Activated CD8-positive, alpha-beta memory T cell treated with anti-CD3 and anti-CD28 coated beads, Interleukin-2, amount 10 ng/mL, durations not matched to agents 7 days and 5 days (primary cell): Measurements from ENCODE around the gene SCYGR7. TPM values are rescaled to one million over a fixed set of nuclear protein-coding genes. Genes with fewer than 3 reads are reported as not detected.

Source experiments
- ATAC-seq: fragments of 150-1000 bp; cut with Tn5 transposase; one replicate; pipeline ENCODE4 v1.10.0; 2021; ENCODE audit warnings: moderate library complexity
- CTCF ChIA-PET: fragments of 350-600 bp; sonication (Branson Sonifier 250); formaldehyde crosslinking; loops from one replicate; lab custom pipeline; 2021; ENCODE audit warnings: antibody characterized with exemption; lab: Charles Lee
- DNase-seq: peaks from one replicate; pipeline ENCODE4 v3.0.0-alpha.2; 2020
- H3K27ac Mint-ChIP-seq: one replicate; pipeline ENCODE4 v1.8.0; 2021; ENCODE audit warnings: mild to moderate bottlenecking, mixed read lengths
- H3K27me3 Mint-ChIP-seq: one replicate; pipeline ENCODE4 v1.8.0; 2021; ENCODE audit warnings: mixed read lengths
- H3K36me3 Mint-ChIP-seq: one replicate; pipeline ENCODE4 v1.8.0; 2021; ENCODE audit warnings: mild to moderate bottlenecking, mixed read lengths
- H3K4me1 Mint-ChIP-seq: one replicate; pipeline ENCODE4 v1.8.0; 2021; ENCODE audit warnings: mixed read lengths
- H3K4me3 Mint-ChIP-seq: one replicate; pipeline ENCODE4 v1.8.0; 2021; ENCODE audit warnings: mild to moderate bottlenecking, moderate library complexity, mixed read lengths
- H3K9me3 Mint-ChIP-seq: one replicate; pipeline ENCODE4 v1.8.0; 2022; ENCODE audit warnings: low read depth, mixed read lengths
- total RNA-seq, 2 experiments: library from RNA; stranded (reverse); gene quantifications; one replicate each; pipeline ENCODE4 v1.2.3, GENCODE V29; 2021

Gene SCYGR7
- total RNA-seq, 2 experiments from 2014 or later, result not detected

DNA sequence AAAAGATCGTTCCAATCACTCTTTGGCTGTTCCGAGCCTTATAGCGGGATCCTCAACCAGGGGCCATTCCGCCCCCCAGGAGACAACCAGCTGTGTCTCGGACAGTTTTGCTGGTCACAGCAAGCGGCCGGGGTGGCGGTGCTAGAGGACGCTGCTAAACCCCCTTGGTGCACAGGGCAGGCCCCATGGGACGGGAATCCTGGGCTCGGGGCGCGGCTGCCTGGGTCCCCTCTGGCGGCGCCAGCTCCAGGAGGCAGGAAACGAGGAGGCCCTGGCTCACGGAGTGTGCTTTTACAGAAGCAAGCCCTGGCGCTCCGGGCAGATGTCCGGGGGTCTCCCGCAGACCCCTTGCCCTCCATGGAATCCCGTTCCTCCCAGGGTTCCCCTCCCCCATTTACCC is 39.7 kb downstream of the SCYGR7 start:
- no peak for ATAC-seq
- DNase-seq, result no peak
- no peak overlapping the region for H3K4me3 Mint-ChIP-seq
- H3K27me3 Mint-ChIP-seq, result peaks cover 2% of the 10 kb centered on the region
- CTCF ChIA-PET, result interaction anchor here (1.7 kb wide), 1 partner anchor 16 kb away, joined by 4 read pairs; no protein-coding TSS in a partner anchor
- H3K9me3 Mint-ChIP-seq, result no peaks in the 10 kb centered on the region
- H3K27ac Mint-ChIP-seq, result no peak overlapping the region
- H3K36me3 Mint-ChIP-seq, result no peaks in the 10 kb centered on the region
- H3K4me1 Mint-ChIP-seq, result peaks cover 2% of the 10 kb centered on the region

GRCh38 chr2:227772197-227772661 is 44.1 kb downstream of the SCYGR7 start:
- H3K9me3 Mint-ChIP-seq, result no peaks in the 10 kb centered on the region
- H3K27me3 Mint-ChIP-seq, result no peaks in the 10 kb centered on the region
- DNase-seq (no peak), ATAC-seq (no peak)
- H3K4me1 Mint-ChIP-seq, result peaks cover 3% of the 10 kb centered on the region
- H3K4me3 Mint-ChIP-seq, result no peak overlapping the region
- H3K27ac Mint-ChIP-seq, result no peak overlapping the region
- CTCF ChIA-PET, result no interaction called here
- no peaks in the 10 kb centered on the region for H3K36me3 Mint-ChIP-seq

DNA sequence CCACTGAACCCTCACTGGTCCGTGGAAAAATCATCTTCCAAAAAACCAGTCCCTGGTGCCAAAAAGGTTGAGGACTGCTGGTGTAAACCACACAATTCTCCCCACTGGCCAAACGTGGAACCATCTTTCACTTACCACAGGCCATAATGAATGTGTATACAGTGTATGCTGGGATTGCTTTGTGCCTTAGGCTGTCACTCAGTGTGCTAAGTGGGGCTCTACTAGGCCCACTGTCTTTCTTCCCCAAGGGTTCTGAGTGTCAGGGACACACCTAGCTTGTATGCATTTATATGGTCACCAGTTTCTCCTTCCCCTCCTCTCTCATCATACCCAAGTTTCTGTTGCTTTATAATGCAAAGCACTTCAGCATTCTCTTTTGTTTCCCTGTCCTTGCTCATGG is 44.8 kb downstream of the SCYGR7 start:
- H3K4me1 Mint-ChIP-seq, result peaks cover 3% of the 10 kb centered on the region
- H3K36me3 Mint-ChIP-seq, result no peaks in the 10 kb centered on the region
- H3K4me3 Mint-ChIP-seq, result no peak overlapping the region
- ATAC-seq (no peak), DNase-seq (no peak)
- no peak overlapping the region for H3K27ac Mint-ChIP-seq
- no peaks in the 10 kb centered on the region for H3K27me3 Mint-ChIP-seq
- no peaks in the 10 kb centered on the region for H3K9me3 Mint-ChIP-seq
- CTCF ChIA-PET, result interaction anchor here (0.9 to 1.3 kb wide), 2 partner anchors 17 to 115 kb away, joined by 3 to 4 read pairs; no protein-coding TSS in a partner anchor

DNA sequence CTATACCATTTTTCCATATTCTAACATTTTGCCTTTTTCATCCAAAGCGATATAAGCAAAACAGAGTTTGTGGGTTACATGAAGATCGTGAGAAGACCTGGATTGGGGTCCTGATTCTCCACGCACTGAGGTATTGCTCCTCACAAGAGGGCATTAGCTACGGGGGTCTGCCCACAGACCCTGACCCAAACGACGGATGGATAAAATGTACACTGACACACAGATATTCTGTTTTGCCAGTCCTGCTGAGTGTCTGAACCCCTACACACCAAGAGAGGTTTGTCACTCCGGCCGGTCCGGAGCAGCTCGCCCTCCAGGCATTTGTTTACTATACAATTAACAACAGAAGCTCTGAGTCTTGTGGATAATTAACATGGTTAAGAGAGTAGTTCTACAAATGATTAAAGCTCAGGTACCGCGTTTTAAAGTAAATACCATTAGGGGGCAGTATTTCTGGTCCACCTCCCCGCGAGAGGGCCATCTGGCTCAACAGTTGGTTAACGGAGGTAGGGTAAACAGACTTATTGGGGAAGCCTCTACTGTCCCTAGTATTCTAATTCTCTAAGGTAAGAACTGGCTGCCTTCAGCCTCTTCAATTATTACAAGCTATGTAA is 46.0 kb downstream of the SCYGR7 start:
- Mint-ChIP-seq H3K4me1 (peaks cover 3% of the 10 kb centered on the region), H3K36me3 (no peaks in the 10 kb centered on the region), H3K4me3 (no peak overlapping the region), H3K27ac (no peak overlapping the region), H3K9me3 (no peaks in the 10 kb centered on the region), H3K27me3 (peaks cover 3% of the 10 kb centered on the region)
- no peak for ATAC-seq
- DNase-seq, result no peak
- CTCF ChIA-PET, result interaction anchor here (0.8 to 1.3 kb wide), 5 partner anchors 8 to 1576 kb away, joined by 3 to 4 read pairs (median 3); no protein-coding TSS in a partner anchor

DNA sequence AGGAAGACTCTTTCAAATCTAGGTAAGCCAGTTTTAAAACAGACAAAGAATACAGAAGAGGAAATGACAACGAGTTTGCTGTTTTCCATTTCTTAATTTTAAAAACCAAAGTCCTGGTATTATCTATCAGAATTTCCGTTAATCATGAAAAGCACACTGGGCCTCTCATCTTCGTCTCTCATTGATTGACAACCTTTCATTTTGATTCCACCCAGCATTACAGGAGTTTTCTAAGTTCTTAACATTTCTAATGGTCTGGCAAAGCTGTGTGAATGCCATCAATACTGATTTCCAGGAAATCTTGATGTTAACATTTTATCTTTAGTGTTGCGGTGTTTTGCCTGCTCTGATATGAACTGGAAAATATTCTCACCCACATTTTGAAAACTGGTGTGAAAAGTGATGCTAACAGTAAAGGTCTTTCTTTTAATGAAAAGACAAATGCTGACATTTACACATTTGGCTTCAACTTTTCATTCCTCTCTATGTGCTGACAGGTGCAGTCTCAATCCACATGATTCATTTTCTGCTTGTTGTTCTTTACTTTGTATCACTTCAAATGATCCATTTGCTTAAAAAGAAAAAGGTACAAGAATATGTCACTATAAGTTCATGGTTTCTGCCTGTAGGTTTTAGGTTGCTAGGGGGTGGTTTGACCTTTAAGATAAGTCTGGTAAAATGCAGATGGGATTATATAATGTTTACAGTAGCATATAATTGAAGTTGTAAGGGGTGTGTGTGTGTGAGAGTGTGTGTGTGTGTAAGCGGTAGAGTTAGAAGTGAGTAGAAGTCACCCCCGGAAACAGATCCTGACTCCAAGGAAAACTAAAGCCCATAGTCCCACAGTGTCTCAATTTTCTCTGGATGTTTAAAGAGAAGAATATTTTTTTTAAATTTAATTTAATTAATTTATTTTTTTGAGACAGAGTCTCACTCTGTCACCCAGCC is 47.0 kb downstream of the SCYGR7 start:
- Mint-ChIP-seq H3K4me3 (no peak overlapping the region), H3K36me3 (no peaks in the 10 kb centered on the region), H3K27me3 (peaks cover 3% of the 10 kb centered on the region), H3K4me1 (peaks cover 3% of the 10 kb centered on the region), H3K9me3 (no peaks in the 10 kb centered on the region), H3K27ac (no peak overlapping the region)
- CTCF ChIA-PET, result interaction anchor here (0.8 to 1.0 kb wide), 2 partner anchors 8 to 9 kb away, joined by 3 read pairs; no protein-coding TSS in a partner anchor
- no peak for ATAC-seq
- DNase-seq, result no peak

Other genes with a start within 250 kb of the SCYGR7 start
- not detected for gene SCYGR2, start 129.4 kb upstream of the SCYGR7 start, total RNA-seq
- not detected for gene SCYGR3, start 113.5 kb upstream of the SCYGR7 start, total RNA-seq
- gene SCYGR4, start 110.8 kb upstream of the SCYGR7 start, total RNA-seq, result not detected
- not detected for gene SCYGR5, start 61.5 kb upstream of the SCYGR7 start, total RNA-seq
- gene SLC19A3, start 10.3 kb upstream of the SCYGR7 start, total RNA-seq, result not detected
- not detected for gene SCYGR6, start 3.6 kb upstream of the SCYGR7 start, total RNA-seq
- gene SCYGR8, start 17.6 kb downstream of the SCYGR7 start, total RNA-seq, result not detected
- under 1 TPM in 1 of 2 experiments, not detected in 1; 0.82 TPM for gene CCL20, start 85.5 kb downstream of the SCYGR7 start, total RNA-seq
- gene DAW1, start 143.3 kb downstream of the SCYGR7 start, total RNA-seq, result not detected